ENCODE measurements around the gene SPATA13.

DNA sequence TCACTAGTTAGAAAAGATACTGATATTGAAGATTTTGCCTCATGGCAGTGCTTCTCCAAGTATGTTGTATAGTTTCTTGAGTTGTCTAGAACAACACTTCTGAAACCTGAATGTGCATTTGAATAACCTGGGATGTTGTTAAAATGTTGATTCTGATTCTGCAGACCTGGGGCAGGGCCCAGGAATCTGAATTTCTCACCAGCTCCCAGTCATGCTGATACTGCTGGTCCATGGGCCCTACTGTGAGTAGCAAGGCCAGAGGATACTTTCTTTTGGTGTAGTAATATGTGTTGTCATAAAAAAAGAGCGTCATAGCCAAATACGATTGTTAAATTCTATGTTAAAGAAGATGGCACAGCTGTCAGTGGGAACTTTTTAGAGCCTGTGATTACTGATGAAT, 107.3 kb downstream of the SPATA13 start:
- TF ChIP-seq BRCA1 (IDR thresholded peaks at IDR 0.05; ENCODE audit: low read depth, low read length): no peak
- TF ChIP-seq, protein P1, sequence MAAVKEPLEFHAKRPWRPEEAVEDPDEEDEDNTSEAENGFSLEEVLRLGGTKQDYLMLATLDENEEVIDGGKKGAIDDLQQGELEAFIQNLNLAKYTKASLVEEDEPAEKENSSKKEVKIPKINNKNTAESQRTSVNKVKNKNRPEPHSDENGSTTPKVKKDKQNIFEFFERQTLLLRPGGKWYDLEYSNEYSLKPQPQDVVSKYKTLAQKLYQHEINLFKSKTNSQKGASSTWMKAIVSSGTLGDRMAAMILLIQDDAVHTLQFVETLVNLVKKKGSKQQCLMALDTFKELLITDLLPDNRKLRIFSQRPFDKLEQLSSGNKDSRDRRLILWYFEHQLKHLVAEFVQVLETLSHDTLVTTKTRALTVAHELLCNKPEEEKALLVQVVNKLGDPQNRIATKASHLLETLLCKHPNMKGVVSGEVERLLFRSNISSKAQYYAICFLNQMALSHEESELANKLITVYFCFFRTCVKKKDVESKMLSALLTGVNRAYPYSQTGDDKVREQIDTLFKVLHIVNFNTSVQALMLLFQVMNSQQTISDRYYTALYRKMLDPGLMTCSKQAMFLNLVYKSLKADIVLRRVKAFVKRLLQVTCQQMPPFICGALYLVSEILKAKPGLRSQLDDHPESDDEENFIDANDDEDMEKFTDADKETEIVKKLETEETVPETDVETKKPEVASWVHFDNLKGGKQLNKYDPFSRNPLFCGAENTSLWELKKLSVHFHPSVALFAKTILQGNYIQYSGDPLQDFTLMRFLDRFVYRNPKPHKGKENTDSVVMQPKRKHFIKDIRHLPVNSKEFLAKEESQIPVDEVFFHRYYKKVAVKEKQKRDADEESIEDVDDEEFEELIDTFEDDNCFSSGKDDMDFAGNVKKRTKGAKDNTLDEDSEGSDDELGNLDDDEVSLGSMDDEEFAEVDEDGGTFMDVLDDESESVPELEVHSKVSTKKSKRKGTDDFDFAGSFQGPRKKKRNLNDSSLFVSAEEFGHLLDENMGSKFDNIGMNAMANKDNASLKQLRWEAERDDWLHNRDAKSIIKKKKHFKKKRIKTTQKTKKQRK (IDR thresholded peaks at IDR 0.05; ENCODE audit: low read depth, low read length): no peak
- TF ChIP-seq, protein P2, sequence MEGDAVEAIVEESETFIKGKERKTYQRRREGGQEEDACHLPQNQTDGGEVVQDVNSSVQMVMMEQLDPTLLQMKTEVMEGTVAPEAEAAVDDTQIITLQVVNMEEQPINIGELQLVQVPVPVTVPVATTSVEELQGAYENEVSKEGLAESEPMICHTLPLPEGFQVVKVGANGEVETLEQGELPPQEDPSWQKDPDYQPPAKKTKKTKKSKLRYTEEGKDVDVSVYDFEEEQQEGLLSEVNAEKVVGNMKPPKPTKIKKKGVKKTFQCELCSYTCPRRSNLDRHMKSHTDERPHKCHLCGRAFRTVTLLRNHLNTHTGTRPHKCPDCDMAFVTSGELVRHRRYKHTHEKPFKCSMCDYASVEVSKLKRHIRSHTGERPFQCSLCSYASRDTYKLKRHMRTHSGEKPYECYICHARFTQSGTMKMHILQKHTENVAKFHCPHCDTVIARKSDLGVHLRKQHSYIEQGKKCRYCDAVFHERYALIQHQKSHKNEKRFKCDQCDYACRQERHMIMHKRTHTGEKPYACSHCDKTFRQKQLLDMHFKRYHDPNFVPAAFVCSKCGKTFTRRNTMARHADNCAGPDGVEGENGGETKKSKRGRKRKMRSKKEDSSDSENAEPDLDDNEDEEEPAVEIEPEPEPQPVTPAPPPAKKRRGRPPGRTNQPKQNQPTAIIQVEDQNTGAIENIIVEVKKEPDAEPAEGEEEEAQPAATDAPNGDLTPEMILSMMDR (IDR thresholded peaks at IDR 0.05 in 2 of 3, conservative IDR thresholded peaks at IDR 0.05 in 1 of 3; ENCODE audit: control insufficient read depth in 2 of 3, extremely low read depth in 1 of 3, insufficient read depth in 1 of 3, low read depth in 3 of 3, low read length in 3 of 3): no peak
- no peak for TF ChIP-seq TBL1XR1 (IDR thresholded peaks at IDR 0.05; ENCODE audit: low read depth, low read length)
- TF ChIP-seq RELA (IDR thresholded peaks at IDR 0.05; ENCODE audit: borderline replicate concordance, partially characterized antibody): no peak
- no peak for TF ChIP-seq MTA3 (IDR thresholded peaks at IDR 0.05; ENCODE audit: borderline replicate concordance, low read length)
- TF ChIP-seq, protein P3, sequence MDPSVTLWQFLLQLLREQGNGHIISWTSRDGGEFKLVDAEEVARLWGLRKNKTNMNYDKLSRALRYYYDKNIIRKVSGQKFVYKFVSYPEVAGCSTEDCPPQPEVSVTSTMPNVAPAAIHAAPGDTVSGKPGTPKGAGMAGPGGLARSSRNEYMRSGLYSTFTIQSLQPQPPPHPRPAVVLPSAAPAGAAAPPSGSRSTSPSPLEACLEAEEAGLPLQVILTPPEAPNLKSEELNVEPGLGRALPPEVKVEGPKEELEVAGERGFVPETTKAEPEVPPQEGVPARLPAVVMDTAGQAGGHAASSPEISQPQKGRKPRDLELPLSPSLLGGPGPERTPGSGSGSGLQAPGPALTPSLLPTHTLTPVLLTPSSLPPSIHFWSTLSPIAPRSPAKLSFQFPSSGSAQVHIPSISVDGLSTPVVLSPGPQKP (IDR thresholded peaks at IDR 0.05; ENCODE audit: low read depth, low read length): no peak
- TF ChIP-seq SREBF2 (IDR thresholded peaks at IDR 0.05; ENCODE audit: low read length): no peak

Measured in GM12878 (cell line).